Gastroesophageal sphincter (tissue), 3 donors: ENCODE data around the gene ESCO1.

ENCODE experiments used
- CTCF ChIP-seq, 4 experiments: fragments of 200-600 bp in 2 of 4; fragments of 450-650 bp in 2 of 4; sonication (generic) in 1 of 4; IDR thresholded peaks; one replicate each; pipeline ENCODE4 v1.5.1; 2017 to 2019; ENCODE audit warnings: antibody characterized with exemption in 4 of 4, mild to moderate bottlenecking in 2 of 4, moderate library complexity in 2 of 4
- EP300 ChIP-seq: sonication (generic); formaldehyde crosslinking; IDR thresholded peaks from one replicate; pipeline ENCODE4 v1.6.1; 2017; ENCODE audit warnings: antibody characterized with exemption, mild to moderate bottlenecking
- POLR2A ChIP-seq, 2 donors: fragments of 450-650 bp; IDR thresholded peaks; one replicate each; pipeline ENCODE4 v1.6.1; 2017; ENCODE audit warnings: antibody characterized with exemption in 2 of 2, mild to moderate bottlenecking in 2 of 2, moderate library complexity in 1 of 2

- TF ChIP-seq POLR2A (IDR thresholded peaks at IDR 0.05), result no peak
- TF ChIP-seq CTCF (IDR thresholded peaks at IDR 0.05), result no peak
- TF ChIP-seq EP300, result no peak
Measured at GRCh38 chr18:21546423-21546822, 54.1 kb downstream of the ESCO1 start.
